Activated CD8-positive, alpha-beta T cell treated with anti-CD3 and anti-CD28 coated beads for 36 hours (primary cell): ENCODE results near the gene PARD6G. TPM values are rescaled to one million over a fixed set of nuclear protein-coding genes. Genes with fewer than 3 reads are reported as not detected.

Experiments
- ATAC-seq: fragments of 200-7000 bp; cut with Tn5 transposase; one replicate; pipeline ENCODE4 v1.10.0; 2021; ENCODE audit warnings: mild to moderate bottlenecking, moderate library complexity
- CTCF ChIA-PET: fragments of 350-600 bp; sonication (Branson Sonifier 250); formaldehyde crosslinking; loops from one replicate; lab custom pipeline; 2021; ENCODE audit warnings: antibody characterized with exemption; lab: Charles Lee
- POLR2A ChIA-PET: fragments of 350-600 bp; sonication (Branson Sonifier 250); formaldehyde crosslinking; loops from one replicate; lab custom pipeline; 2021; ENCODE audit warnings: antibody characterized with exemption; lab: Charles Lee
- DNase-seq: peaks from one replicate; pipeline ENCODE4 v3.0.0-alpha.2; 2020
- H3K27ac Mint-ChIP-seq: one replicate; pipeline ENCODE4 v1.8.0; 2021; ENCODE audit warnings: mild to moderate bottlenecking, mixed read lengths
- H3K27me3 Mint-ChIP-seq: one replicate; pipeline ENCODE4 v1.8.0; 2021; ENCODE audit warnings: mixed read lengths
- H3K36me3 Mint-ChIP-seq: one replicate; pipeline ENCODE4 v1.8.0; 2021; ENCODE audit warnings: low read depth, mixed read lengths
- H3K4me1 Mint-ChIP-seq: one replicate; pipeline ENCODE4 v1.8.0; 2021; ENCODE audit warnings: low read depth, mixed read lengths
- H3K4me3 Mint-ChIP-seq: one replicate; pipeline ENCODE4 v1.8.0; 2021; ENCODE audit warnings: mild to moderate bottlenecking, moderate library complexity, mixed read lengths
- H3K9me3 Mint-ChIP-seq: one replicate; pipeline ENCODE4 v1.8.0; 2021; ENCODE audit warnings: mixed read lengths
- intact Hi-C: fragments of 100-400 bp; cut with micrococcal nuclease; formaldehyde crosslinking; loops from one replicate; pipeline ENCODE4 v1.10.0; 2022
- total RNA-seq, 2 experiments: library from RNA; stranded (reverse); gene quantifications; one replicate each; pipeline ENCODE4 v1.2.3, GENCODE V29; 2021
- TF ChIP-seq, protein P1 (sequence below): fragments of 200-600 bp; IDR thresholded peaks from one replicate; pipeline ENCODE4 v1.8.0; 2022; ENCODE audit warnings: antibody characterized with exemption, mild to moderate bottlenecking

PARD6G gene
- total RNA-seq, 2 experiments from 2014 or later: 0.16 to 0.23 TPM

DNA sequence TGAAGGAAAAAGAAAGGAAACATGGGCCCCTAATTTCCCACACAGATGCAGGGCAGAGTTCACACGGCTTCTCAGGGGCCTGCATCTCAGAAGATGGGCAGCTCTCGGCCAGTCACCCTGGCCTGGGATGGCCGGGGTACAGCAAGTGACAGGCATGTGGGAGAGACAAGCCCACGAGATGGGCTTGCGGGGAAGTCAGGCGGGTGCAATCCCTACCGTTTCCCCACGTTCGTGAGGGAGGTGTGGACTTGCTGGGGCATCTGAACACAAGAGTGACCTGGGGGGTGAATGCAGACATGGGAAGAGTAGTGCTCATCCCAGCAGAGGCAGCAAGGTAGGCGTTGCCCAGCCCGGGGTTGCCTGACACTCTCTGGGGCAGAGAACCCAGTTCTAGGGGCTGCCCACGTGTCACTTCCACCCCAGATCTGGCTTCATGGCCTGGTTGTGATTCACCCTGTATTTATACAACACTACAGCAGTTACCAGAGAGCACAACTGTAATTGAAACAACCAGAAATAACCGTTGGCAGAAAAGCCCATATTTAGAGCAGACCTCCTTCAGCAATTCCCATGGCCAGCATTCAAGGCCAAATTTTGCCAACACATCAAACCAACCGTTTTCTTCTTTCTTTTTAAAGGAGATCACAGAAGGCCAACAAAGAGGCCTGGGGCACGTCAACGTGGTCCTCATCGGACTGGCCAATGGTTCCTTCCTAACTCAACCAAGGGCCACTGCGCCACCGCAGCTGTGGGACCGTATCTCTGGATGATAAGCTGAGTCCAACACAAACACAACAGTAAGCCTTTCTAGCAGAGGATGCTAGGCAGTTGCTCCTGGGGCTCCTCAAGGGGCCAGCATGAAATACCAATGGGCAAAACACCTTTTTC is 58.4 kb downstream of the PARD6G start:
- no peak overlapping the region for H3K27ac Mint-ChIP-seq
- H3K4me1 Mint-ChIP-seq: no peaks in the 10 kb centered on the region
- TF ChIP-seq, protein P1, sequence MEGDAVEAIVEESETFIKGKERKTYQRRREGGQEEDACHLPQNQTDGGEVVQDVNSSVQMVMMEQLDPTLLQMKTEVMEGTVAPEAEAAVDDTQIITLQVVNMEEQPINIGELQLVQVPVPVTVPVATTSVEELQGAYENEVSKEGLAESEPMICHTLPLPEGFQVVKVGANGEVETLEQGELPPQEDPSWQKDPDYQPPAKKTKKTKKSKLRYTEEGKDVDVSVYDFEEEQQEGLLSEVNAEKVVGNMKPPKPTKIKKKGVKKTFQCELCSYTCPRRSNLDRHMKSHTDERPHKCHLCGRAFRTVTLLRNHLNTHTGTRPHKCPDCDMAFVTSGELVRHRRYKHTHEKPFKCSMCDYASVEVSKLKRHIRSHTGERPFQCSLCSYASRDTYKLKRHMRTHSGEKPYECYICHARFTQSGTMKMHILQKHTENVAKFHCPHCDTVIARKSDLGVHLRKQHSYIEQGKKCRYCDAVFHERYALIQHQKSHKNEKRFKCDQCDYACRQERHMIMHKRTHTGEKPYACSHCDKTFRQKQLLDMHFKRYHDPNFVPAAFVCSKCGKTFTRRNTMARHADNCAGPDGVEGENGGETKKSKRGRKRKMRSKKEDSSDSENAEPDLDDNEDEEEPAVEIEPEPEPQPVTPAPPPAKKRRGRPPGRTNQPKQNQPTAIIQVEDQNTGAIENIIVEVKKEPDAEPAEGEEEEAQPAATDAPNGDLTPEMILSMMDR: no peak
- H3K27me3 Mint-ChIP-seq: peaks cover 5% of the 10 kb centered on the region
- no peaks in the 10 kb centered on the region for H3K36me3 Mint-ChIP-seq
- POLR2A ChIA-PET: interaction anchor here (0.6 kb wide), 1 partner anchor 18 kb away, joined by 3 read pairs; no protein-coding TSS in a partner anchor
- no peaks in the 10 kb centered on the region for H3K9me3 Mint-ChIP-seq
- no peak for DNase-seq
- CTCF ChIA-PET: interaction anchor here (0.7 kb wide), 1 partner anchor 31 kb away, joined by 3 read pairs; no protein-coding TSS in a partner anchor
- H3K4me3 Mint-ChIP-seq: no peak overlapping the region
- ATAC-seq: no peak
- intact Hi-C loops: no loop called here

DNA sequence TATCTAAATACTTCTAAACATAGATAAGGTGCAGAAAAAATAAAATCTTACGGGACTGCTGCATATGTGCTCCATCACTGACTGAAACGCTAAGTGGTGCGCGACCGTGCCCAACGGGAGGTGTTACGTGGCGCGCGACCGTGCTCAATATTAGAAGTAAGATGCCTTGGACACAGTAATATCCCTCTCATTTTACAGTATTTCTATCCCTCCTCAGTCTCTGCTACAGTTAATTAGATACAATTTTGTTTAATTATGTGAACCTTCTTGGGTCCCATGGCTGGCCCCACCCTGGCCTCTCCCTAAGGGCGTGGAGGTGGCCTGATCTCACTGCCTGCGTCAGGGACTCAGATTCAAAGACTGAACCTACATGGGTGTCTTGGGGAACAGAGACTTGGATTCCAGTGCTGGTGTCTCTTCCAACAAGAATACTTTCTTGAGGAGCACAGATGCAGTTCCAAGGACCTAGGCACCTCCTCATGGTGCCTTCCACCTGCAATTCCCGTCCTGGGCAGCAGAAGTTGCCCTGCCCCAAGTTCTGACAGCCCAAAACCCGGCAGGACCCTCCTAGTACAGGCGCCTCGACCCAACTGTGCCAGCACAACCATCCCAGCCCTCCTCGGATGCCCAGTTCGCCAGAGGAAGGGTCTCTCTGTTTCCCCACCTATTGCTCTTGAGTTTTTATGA is 59.2 kb downstream of the PARD6G start:
- CTCF ChIA-PET: no interaction called here
- Mint-ChIP-seq H3K4me3 (no peak overlapping the region), H3K27ac (no peak overlapping the region), H3K9me3 (no peaks in the 10 kb centered on the region), H3K27me3 (peaks cover 5% of the 10 kb centered on the region), H3K36me3 (no peaks in the 10 kb centered on the region), H3K4me1 (no peaks in the 10 kb centered on the region)
- TF ChIP-seq, protein P1: no peak
- intact Hi-C loops: no loop called here
- POLR2A ChIA-PET: no interaction called here
- DNase-seq (no peak), ATAC-seq (no peak)

DNA sequence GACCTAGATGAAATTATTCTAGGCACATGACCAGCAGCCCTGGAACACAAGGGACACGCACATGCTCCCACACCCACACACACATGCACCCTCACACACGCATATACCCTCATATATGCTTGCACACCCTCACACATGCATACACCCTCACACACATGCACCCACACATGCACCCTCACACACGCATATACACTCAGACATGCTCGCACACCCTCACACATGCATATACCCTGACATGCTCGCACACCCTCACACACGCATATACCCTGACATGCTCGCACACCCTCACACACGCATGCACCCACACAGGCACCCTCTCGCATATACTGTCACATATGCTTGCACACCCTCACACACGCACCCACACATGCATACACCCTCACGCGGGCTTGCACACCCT is 61.8 kb downstream of the PARD6G start:
- DNase-seq: no peak
- Mint-ChIP-seq H3K27me3 (no peaks in the 10 kb centered on the region), H3K9me3 (no peaks in the 10 kb centered on the region), H3K4me1 (no peaks in the 10 kb centered on the region), H3K36me3 (no peaks in the 10 kb centered on the region), H3K27ac (no peak overlapping the region), H3K4me3 (no peak overlapping the region)
- CTCF ChIA-PET: no interaction called here
- intact Hi-C loops: no loop called here
- no peak for ATAC-seq
- TF ChIP-seq, protein P1: no peak
- POLR2A ChIA-PET: no interaction called here

DNA sequence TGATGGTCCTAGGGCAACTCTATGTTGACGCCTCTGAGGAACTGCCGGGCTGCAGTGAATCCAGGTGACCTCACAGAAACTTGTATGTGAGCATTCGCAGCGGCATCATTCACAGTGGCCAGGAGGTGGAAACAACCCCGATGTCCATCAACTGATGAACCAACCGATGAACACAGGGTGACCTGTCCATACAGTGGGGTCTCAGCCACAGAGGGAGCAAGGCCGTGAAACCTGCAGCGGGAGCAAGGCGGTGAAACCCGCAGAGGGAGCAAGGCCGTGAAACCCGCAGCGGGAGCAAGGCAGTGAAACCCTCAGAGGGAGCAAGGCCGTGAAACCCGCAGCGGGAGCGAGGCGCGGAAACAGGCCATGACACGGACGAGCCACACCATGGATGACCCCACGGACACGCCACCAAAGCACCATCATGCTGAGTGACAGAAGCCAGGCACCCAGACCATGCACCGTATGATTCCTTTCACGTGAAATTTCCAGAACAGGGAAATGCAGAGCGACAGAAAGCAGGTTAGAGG is 63.0 kb downstream of the PARD6G start:
- intact Hi-C loops: no loop called here
- no peaks in the 10 kb centered on the region for H3K36me3 Mint-ChIP-seq
- TF ChIP-seq, protein P1: no peak
- H3K27ac Mint-ChIP-seq: no peak overlapping the region
- no peaks in the 10 kb centered on the region for H3K27me3 Mint-ChIP-seq
- no peaks in the 10 kb centered on the region for H3K9me3 Mint-ChIP-seq
- ATAC-seq (no peak), DNase-seq (no peak)
- no peak overlapping the region for H3K4me3 Mint-ChIP-seq
- H3K4me1 Mint-ChIP-seq: no peaks in the 10 kb centered on the region
- ChIA-PET CTCF (interaction anchor here (0.7 to 3.1 kb wide), 2 partner anchors 14 to 26 kb away, joined by 3 to 13 read pairs; no protein-coding TSS in a partner anchor), POLR2A (no interaction called here)
